Transverse colon (tissue), 4 donors: ENCODE results near the gene DHTKD1. TPM values are rescaled to one million over a fixed set of nuclear protein-coding genes. Genes with fewer than 3 reads are reported as not detected.
A peak's percentile ranks its signal among the peaks of the same experiment; 100 is the strongest.

ENCODE experiments used
- DNase-seq: peaks from one replicate; pipeline ENCODE4 v3.0.0-alpha.2; 2019
- H3K27ac ChIP-seq, 4 donors: fragments of 200-600 bp; sonication (generic); 2 replicates each; pipeline ENCODE4 v1.5.1; 2016 to 2018; ENCODE audit warnings: inconsistent platforms in 4 of 4
- H3K27me3 ChIP-seq: fragments of 200-600 bp; sonication (generic); 2 replicates; pipeline ENCODE4 v1.5.1; 2017; ENCODE audit warnings: inconsistent platforms
- H3K36me3 ChIP-seq, 4 donors: fragments of 200-600 bp; sonication (generic); 2 replicates each; pipeline ENCODE4 v1.5.1; 2017 to 2019; ENCODE audit warnings: inconsistent platforms in 4 of 4
- H3K4me1 ChIP-seq, 4 donors: fragments of 200-600 bp; sonication (generic); 2 replicates each; pipeline ENCODE4 v1.5.1; 2017 to 2020; ENCODE audit warnings: inconsistent platforms in 4 of 4
- H3K4me3 ChIP-seq, 4 donors: fragments of 200-600 bp; sonication (generic); 1 replicate in 1 of 4; 2 replicates in 3 of 4; pipeline versions ENCODE4 v1.5.1 to v1.6.1; 2017 to 2019; ENCODE audit warnings: inconsistent platforms in 4 of 4
- H3K9me3 ChIP-seq, 2 donors: fragments of 200-600 bp; sonication (generic); 2 replicates each; pipeline ENCODE4 v1.5.1; 2017 to 2019; ENCODE audit warnings: inconsistent platforms in 2 of 2
- EP300 ChIP-seq: sonication (generic); formaldehyde crosslinking; IDR thresholded peaks from one replicate; pipeline ENCODE4 v1.6.1; 2017; ENCODE audit warnings: antibody characterized with exemption, low read depth
- POLR2A ChIP-seq: fragments of 450-650 bp; IDR thresholded peaks from one replicate; pipeline ENCODE4 v1.6.1; 2016; ENCODE audit warnings: antibody characterized with exemption, mild to moderate bottlenecking, moderate library complexity
- POLR2AphosphoS5 ChIP-seq, 3 donors: sonication (generic); formaldehyde crosslinking; IDR thresholded peaks; one replicate each; pipeline ENCODE4 v1.6.1; 2016; ENCODE audit warnings: antibody characterized with exemption in 3 of 3
- WGBS, 2 donors: methylation state at CpG; one replicate each; pipeline ENCODE4 v1.1.5; 2018; ENCODE audit warnings: low coverage in 1 of 2; 5-methylcytosine and 5-hydroxymethylcytosine counted together
- in situ Hi-C, 4 donors: fragments of 200-750 bp; cut with MboI; loops; one replicate each; pipeline versions ENCODE4 v1.15.0 to v1.15.1; 2017; ENCODE audit warnings: low sequenced_read_pairs in 3 of 4, low pct_ligation_motif_present in 1 of 4, low pct_unique_long_range_greater_than_20kb in 1 of 4
- intact Hi-C: fragments of 100-400 bp; cut with DNase I; formaldehyde crosslinking; loops from one replicate; pipeline ENCODE4 v1.15.1; 2023; ENCODE audit warnings: low total_unique reads
- total RNA-seq, 4 donors: library from RNA; depleted of rRNA; stranded (reverse); fragments of >200 nt; gene quantifications; one replicate each; pipeline ENCODE4 v1.1.0, GENCODE V29; 2016
- TF ChIP-seq, protein P1 (sequence below), 5 experiments: fragments of 200-600 bp in 3 of 5; fragments of 450-650 bp in 2 of 5; sonication (generic) in 3 of 5; IDR thresholded peaks; 1 replicate in 2 of 5; 2 replicates in 3 of 5; pipeline ENCODE4 v1.5.1; 2016 to 2017; ENCODE audit warnings: antibody characterized with exemption in 5 of 5, inconsistent platforms in 3 of 5, mild to moderate bottlenecking in 2 of 5, moderate library complexity in 1 of 5

DHTKD1 gene
- total RNA-seq, 4 donors from 2014 or later = 7.0 to 29.5 (median 13.0) TPM

DNA sequence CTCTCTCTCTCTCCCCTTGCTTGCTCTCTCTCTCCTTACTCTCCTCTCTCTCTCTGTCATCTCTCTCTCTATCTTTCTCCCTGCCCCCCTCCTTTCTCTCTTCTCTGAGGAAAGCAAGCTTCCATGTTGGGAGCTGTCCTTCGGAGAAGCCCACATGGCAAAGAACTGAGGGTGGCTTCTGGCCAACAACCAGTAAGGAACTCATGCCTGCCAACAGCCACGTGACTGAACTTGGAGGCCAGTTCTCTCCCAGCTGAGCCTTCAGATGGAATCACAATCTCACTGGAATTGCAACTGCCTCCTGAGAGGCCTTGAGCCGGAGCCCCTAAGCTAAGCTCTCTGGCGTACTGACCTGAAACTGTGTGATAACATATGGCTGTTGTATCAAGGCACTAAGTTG is 12.0 kb upstream of the DHTKD1 start:
- Histone ChIP-seq H3K27me3 (no peaks in the 10 kb centered on the region), H3K9me3 (no peaks in the 10 kb centered on the region), H3K36me3 (no peaks in the 10 kb centered on the region), H3K4me1 (peaks cover 0 to 5% (median 1%) of the 10 kb centered on the region in 4 donors), H3K27ac (no peak overlapping the region), H3K4me3 (no peak overlapping the region)
- WGBS, 2 donors = 66% methylated on average over 4 of the region's 4 CpGs; no CpG with 5 or more reads in 1 of the 2 donors
- in situ Hi-C loops (no loop called here), intact Hi-C loops (no loop called here)
- no peak for TF ChIP-seq POLR2AphosphoS5 (IDR thresholded peaks at IDR 0.05)
- TF ChIP-seq POLR2A = no peak
- TF ChIP-seq, protein P1, sequence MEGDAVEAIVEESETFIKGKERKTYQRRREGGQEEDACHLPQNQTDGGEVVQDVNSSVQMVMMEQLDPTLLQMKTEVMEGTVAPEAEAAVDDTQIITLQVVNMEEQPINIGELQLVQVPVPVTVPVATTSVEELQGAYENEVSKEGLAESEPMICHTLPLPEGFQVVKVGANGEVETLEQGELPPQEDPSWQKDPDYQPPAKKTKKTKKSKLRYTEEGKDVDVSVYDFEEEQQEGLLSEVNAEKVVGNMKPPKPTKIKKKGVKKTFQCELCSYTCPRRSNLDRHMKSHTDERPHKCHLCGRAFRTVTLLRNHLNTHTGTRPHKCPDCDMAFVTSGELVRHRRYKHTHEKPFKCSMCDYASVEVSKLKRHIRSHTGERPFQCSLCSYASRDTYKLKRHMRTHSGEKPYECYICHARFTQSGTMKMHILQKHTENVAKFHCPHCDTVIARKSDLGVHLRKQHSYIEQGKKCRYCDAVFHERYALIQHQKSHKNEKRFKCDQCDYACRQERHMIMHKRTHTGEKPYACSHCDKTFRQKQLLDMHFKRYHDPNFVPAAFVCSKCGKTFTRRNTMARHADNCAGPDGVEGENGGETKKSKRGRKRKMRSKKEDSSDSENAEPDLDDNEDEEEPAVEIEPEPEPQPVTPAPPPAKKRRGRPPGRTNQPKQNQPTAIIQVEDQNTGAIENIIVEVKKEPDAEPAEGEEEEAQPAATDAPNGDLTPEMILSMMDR (IDR thresholded peaks at IDR 0.05) = no peak
- TF ChIP-seq EP300 = no peak
- DNase-seq = no peak

DNA sequence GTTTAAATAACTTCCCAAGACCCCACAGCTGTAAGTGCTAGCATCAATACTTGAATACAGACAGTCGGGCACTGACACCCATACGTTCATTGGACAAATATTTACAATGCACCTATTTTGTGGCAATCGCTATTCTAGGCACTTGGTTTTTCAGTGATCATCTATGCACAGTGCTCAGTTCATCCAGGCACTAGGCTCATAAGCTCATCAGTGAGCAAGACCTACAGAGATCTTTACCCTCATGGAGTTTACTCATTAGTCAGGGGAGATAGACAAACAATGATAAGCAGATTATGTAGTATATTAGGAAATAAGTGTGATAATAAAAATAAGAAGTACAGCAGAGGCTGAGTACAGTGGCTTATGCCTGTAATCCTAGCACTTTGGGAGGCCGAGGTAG is 7.6 kb upstream of the DHTKD1 start:
- in situ Hi-C loops = no loop called here
- Histone ChIP-seq H3K36me3 (no peaks in the 10 kb centered on the region), H3K27ac (no peak overlapping the region), H3K27me3 (no peaks in the 10 kb centered on the region), H3K4me1 (no peaks in the 10 kb centered on the region), H3K4me3 (no peak overlapping the region), H3K9me3 (no peaks in the 10 kb centered on the region)
- TF ChIP-seq, protein P1 (IDR thresholded peaks at IDR 0.05) = no peak
- TF ChIP-seq POLR2A (no peak), EP300 (no peak), POLR2AphosphoS5 (IDR thresholded peaks at IDR 0.05) (no peak)
- intact Hi-C loops = no loop called here
- no peak for DNase-seq
- 72 to 90% methylated on average over 4 of the region's 4 CpGs for WGBS, 2 donors

DNA sequence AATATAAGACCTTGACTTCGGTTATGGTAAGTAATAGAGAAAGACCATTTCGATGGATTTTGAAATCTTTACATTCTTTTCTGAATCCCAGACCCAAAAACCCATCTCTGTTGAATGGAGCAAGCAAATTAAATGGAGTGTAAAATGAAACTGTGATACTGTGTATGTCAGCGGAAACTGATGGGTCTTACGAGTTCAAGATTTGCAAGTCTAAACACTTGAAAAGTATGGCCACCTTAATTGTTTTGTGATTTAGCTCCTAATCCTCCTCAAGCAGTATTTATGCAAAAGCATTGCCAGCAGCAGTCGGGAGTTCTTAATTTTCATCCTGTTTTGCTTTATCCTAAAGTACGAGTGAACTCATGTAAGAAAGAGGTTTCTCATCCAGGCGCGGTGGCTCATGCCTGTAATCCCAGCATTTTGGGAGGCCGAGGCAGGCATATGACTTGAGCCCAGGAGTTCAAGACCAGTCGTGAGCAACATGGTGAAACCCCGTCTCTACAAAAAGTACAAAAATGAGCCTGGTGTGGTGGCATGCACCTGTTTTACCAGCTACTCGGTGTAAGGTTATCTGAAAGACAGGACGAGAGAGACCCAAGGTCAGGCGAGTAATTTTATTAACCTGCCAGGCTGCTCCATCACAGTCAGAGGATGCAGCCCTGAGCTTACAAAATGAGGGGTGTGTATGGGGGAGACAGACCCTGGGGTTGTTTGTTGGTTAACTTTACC is 5.8 kb upstream of the DHTKD1 start:
- H3K36me3 ChIP-seq = no peaks in the 10 kb centered on the region
- H3K4me1 ChIP-seq = no peaks in the 10 kb centered on the region
- H3K27me3 ChIP-seq = no peaks in the 10 kb centered on the region
- no peak for TF ChIP-seq POLR2AphosphoS5 (IDR thresholded peaks at IDR 0.05)
- TF ChIP-seq, protein P1 (IDR thresholded peaks at IDR 0.05) = no peak
- no peak for TF ChIP-seq EP300
- no peak for TF ChIP-seq POLR2A
- H3K27ac ChIP-seq = peak overlapping the region in 1 of 4 donors; percentile 15
- H3K4me3 ChIP-seq = no peak overlapping the region
- WGBS, 2 donors = 68 to 73% methylated on average over 13 to 14 of the region's 14 CpGs
- in situ Hi-C loops (no loop called here), intact Hi-C loops (no loop called here)
- H3K9me3 ChIP-seq = no peaks in the 10 kb centered on the region
- DNase-seq = no peak

- Histone ChIP-seq H3K9me3 (no peaks in the 10 kb centered on the region), H3K27ac (no peak overlapping the region), H3K27me3 (no peaks in the 10 kb centered on the region), H3K36me3 (no peaks in the 10 kb centered on the region), H3K4me1 (peaks cover 0 to 3% (median 1%) of the 10 kb centered on the region in 4 donors), H3K4me3 (no peak overlapping the region)
- WGBS, 2 donors = 67 to 89% methylated on average over 3 of the region's 3 CpGs
- intact Hi-C loops = no loop called here
- no peak for DNase-seq
- no peak for TF ChIP-seq POLR2A
- TF ChIP-seq, protein P1 (IDR thresholded peaks at IDR 0.05) = no peak
- TF ChIP-seq EP300 = no peak
- TF ChIP-seq POLR2AphosphoS5 (IDR thresholded peaks at IDR 0.05) = no peak
- in situ Hi-C loops = no loop called here
Observed at GRCh38 chr10:12063483-12063818, 5.3 kb upstream of the DHTKD1 start.
